Retinal pigment epithelial cell (primary cell): Measurements from ENCODE around the gene STIM2.
"Not testable (repeated sequence)": the region's sequence is repeated elsewhere in the genome, so short reads cannot be mapped to it uniquely, and the experiment has no call there.

Source experiments
- DNase-seq: peaks from one replicate; pipeline ENCODE4 v3.0.0-alpha.2; 2010; ENCODE audit warnings: low read depth
- H3K4me3 ChIP-seq: 2 replicates; pipeline ENCODE4 v1.5.1; 2011; ENCODE audit warnings: mild to moderate bottlenecking, low read length, control low read depth, moderate library complexity
- CTCF ChIP-seq: conservative IDR thresholded peaks from 2 replicates; pipeline ENCODE4 v1.5.1; 2011; ENCODE audit warnings: low read depth, low read length, control low read depth, inconsistent platforms

The STIM2 gene

GRCh38 chr4:26959654-26960047 is 99.0 kb downstream of the STIM2 start:
- H3K4me3 ChIP-seq = no peak overlapping the region
- no peak for DNase-seq

GRCh38 chr4:26962720-26963119 is 102.1 kb downstream of the STIM2 start:
- DNase-seq = no peak
- H3K4me3 ChIP-seq = no peak overlapping the region
- no peak for TF ChIP-seq CTCF

More at GRCh38 chr4:26959654-26960047, 99.0 kb downstream of the STIM2 start:
- no peak for TF ChIP-seq CTCF

- no peak for TF ChIP-seq CTCF
- no peak overlapping the region for H3K4me3 ChIP-seq
- no peak for DNase-seq
These were observed 103.9 kb downstream of the STIM2 start for GRCh38 chr4:26964512-26964911.

GRCh38 chr4:26964994-26965393 is 104.4 kb downstream of the STIM2 start:
- H3K4me3 ChIP-seq = no peak overlapping the region
- no peak for TF ChIP-seq CTCF
- no peak for DNase-seq

- not testable (repeated sequence) for H3K4me3 ChIP-seq, DNase-seq
These were observed 115.0 kb downstream of the STIM2 start for GRCh38 chr4:26975464-26976181.

GRCh38 chr4:26978387-26979053 is 117.9 kb downstream of the STIM2 start:
- DNase-seq = no peak
- no peak for TF ChIP-seq CTCF
- no peak overlapping the region for H3K4me3 ChIP-seq

GRCh38 chr4:26984896-26985295 is 124.3 kb downstream of the STIM2 start:
- no peak for TF ChIP-seq CTCF
- H3K4me3 ChIP-seq = no peak overlapping the region
- no peak for DNase-seq
